Liver (tissue), 9 donors: ENCODE results near the gene C13orf42. TPM values are rescaled to one million over a fixed set of nuclear protein-coding genes. Genes with fewer than 3 reads are reported as not detected.

ENCODE experiments used
- DNase-seq: peaks from one replicate; pipeline ENCODE4 v3.0.0-alpha.2; 2017; ENCODE audit warnings: low spot score
- H3K27ac ChIP-seq, 2 donors: one replicate each; pipeline ENCODE4 v1.7.0; 2013; ENCODE audit warnings: inconsistent platforms in 2 of 2, low read length in 2 of 2, control low read depth in 1 of 2, low read depth in 1 of 2, mild to moderate bottlenecking in 1 of 2
- H3K27me3 ChIP-seq, 4 donors: one replicate each; pipeline versions ENCODE4 v1.6.1 to v1.7.0; 2013; ENCODE audit warnings: low read length in 3 of 4, inconsistent platforms in 1 of 4, mild to moderate bottlenecking in 1 of 4, moderate library complexity in 1 of 4; ENCODE audit not compliant: control insufficient read depth in 4 of 4, insufficient read depth in 4 of 4
- H3K36me3 ChIP-seq, 4 donors: one replicate each; pipeline versions ENCODE4 v1.6.1 to v1.7.0; 2013; ENCODE audit warnings: low read length in 3 of 4, mild to moderate bottlenecking in 3 of 4, low read depth in 1 of 4, moderate library complexity in 1 of 4; ENCODE audit not compliant: control insufficient read depth in 4 of 4, insufficient read depth in 3 of 4
- H3K4me1 ChIP-seq, 4 donors: one replicate each; pipeline versions ENCODE4 v1.6.1 to v1.7.0; 2013; ENCODE audit warnings: low read length in 3 of 4, mild to moderate bottlenecking in 3 of 4, moderate library complexity in 1 of 4; ENCODE audit not compliant: control insufficient read depth in 4 of 4, insufficient read depth in 4 of 4
- H3K4me3 ChIP-seq, 3 donors: one replicate each; pipeline versions ENCODE4 v1.6.1 to v1.7.0; 2013; ENCODE audit warnings: low read length in 3 of 3, control low read depth in 1 of 3, low read depth in 1 of 3, mild to moderate bottlenecking in 1 of 3
- H3K9ac ChIP-seq, 2 donors: one replicate each; pipeline ENCODE4 v1.7.0; 2013; ENCODE audit warnings: low read length in 2 of 2, mild to moderate bottlenecking in 2 of 2, moderate library complexity in 2 of 2, control low read depth in 1 of 2, low read depth in 1 of 2
- H3K9me3 ChIP-seq, 4 donors: one replicate each; pipeline versions ENCODE4 v1.6.1 to v1.7.0; 2013; ENCODE audit warnings: low read length in 3 of 4; ENCODE audit not compliant: control insufficient read depth in 4 of 4
- CTCF ChIP-seq: fragments of 150-350 bp; IDR thresholded peaks from 2 replicates; pipeline ENCODE4 v1.5.1; 2017; ENCODE audit warnings: improper control_type of control experiment, low read depth, low read length; ENCODE audit not compliant: missing input control
- GABPA ChIP-seq, 2 donors: IDR thresholded peaks in 1 of 2; conservative IDR thresholded peaks in 1 of 2; 2 replicates each; pipeline ENCODE4 v1.6.1; 2016; ENCODE audit warnings: antibody characterized with exemption in 2 of 2, mild to moderate bottlenecking in 1 of 2, moderate library complexity in 1 of 2
- HNF4G ChIP-seq: IDR thresholded peaks from 2 replicates; pipeline ENCODE4 v1.6.1; 2016; ENCODE audit warnings: antibody characterized with exemption
- NR2F2 ChIP-seq: IDR thresholded peaks from 2 replicates; pipeline ENCODE4 v1.6.1; 2016; ENCODE audit warnings: antibody characterized with exemption
- REST ChIP-seq: IDR thresholded peaks from 2 replicates; pipeline ENCODE4 v1.6.1; 2016; ENCODE audit warnings: antibody characterized with exemption, mild to moderate bottlenecking
- SP1 ChIP-seq: IDR thresholded peaks from 2 replicates; pipeline ENCODE4 v1.6.1; 2018; ENCODE audit warnings: antibody characterized with exemption, mild to moderate bottlenecking
- ZBTB33 ChIP-seq: IDR thresholded peaks from 2 replicates; pipeline ENCODE4 v1.6.1; 2016; ENCODE audit warnings: antibody characterized with exemption
- WGBS: extraction: QIAGEN DNeasy Blood & Tissue Kit; methylation state at CpG from one replicate; pipeline ENCODE4 v1.1.7; 2013; 5-methylcytosine and 5-hydroxymethylcytosine counted together
- polyA plus RNA-seq, 2 donors: library from polyadenylated mRNA; stranded (reverse) in 1 of 2; unstranded in 1 of 2; fragments of 200-250 nt in 1 of 2; fragments of >200 nt in 1 of 2; fragmentation: Nextera tagmentation in 1 of 2; extraction: Ambion mirVana in 1 of 2; gene quantifications; one replicate each; pipeline versions ENCODE4 v1.2.1 to v1.2.3, GENCODE V29; 2013 to 2015
- total RNA-seq, 2 donors: library from RNA; depleted of rRNA; stranded (reverse); fragments of >200 nt; gene quantifications; one replicate each; pipeline ENCODE4 v1.2.3, GENCODE V29; 2014
- donor health status: healthy.
- donor health status: healthy.
- donor health status: healthy.
- donor health status: healthy.
- donor health status: healthy.

C13orf42 gene
- total and polyA plus RNA-seq, 4 donors = 0.08 TPM; not detected in 3

- H3K4me1 ChIP-seq = no peaks in the 10 kb centered on the region
- H3K27ac ChIP-seq = no peak overlapping the region
- WGBS = 34% methylated on average over 1 of the region's 1 CpG
Observed at GRCh38 chr13:51111997-51112396, 923 bp upstream of the C13orf42 start.

More at GRCh38 chr13:51111997-51112396, 923 bp upstream of the C13orf42 start:
- Histone ChIP-seq H3K9ac (no peak overlapping the region), H3K27me3 (no peaks in the 10 kb centered on the region), H3K4me3 (no peak overlapping the region), H3K36me3 (no peaks in the 10 kb centered on the region), H3K9me3 (no peaks in the 10 kb centered on the region)
- TF ChIP-seq CTCF = no peak
- TF ChIP-seq SP1 = no peak
- TF ChIP-seq REST = no peak
- no peak for TF ChIP-seq NR2F2
- TF ChIP-seq ZBTB33 = no peak
- no peak for TF ChIP-seq HNF4G
- TF ChIP-seq GABPA (IDR thresholded peaks at IDR 0.05 in 1 of 2, conservative IDR thresholded peaks at IDR 0.05 in 1 of 2) = no peak
- DNase-seq = no peak
